ENCODE measurements around the gene SHCBP1. TPM values are rescaled to one million over a fixed set of nuclear protein-coding genes. Genes with fewer than 3 reads are reported as not detected.
"Not testable (repeated sequence)": the region's sequence is repeated elsewhere in the genome, so short reads cannot be mapped to it uniquely, and the experiment has no call there.

Gene SHCBP1
- total RNA-seq, 4 donors from 2014 or later, result 0.27 to 6.8 (median 0.79) TPM; not detected in 1

- no peak overlapping the region for H3K27ac ChIP-seq
- WGBS, 2 donors (ENCODE audit: low coverage in 1 of 2), result 81 to 87% methylated on average over 9 to 31 of the region's 32 CpGs
- no peaks in the 10 kb centered on the region for H3K9me3 ChIP-seq
- no peak overlapping the region for H3K4me3 ChIP-seq
- intact Hi-C loops (cut with DNase I; ENCODE audit: low total_unique reads) (no loop called here), in situ Hi-C loops (cut with MboI; ENCODE audit: low pct_ligation_motif_present in 1 of 4, low pct_unique_long_range_greater_than_20kb in 1 of 4, low sequenced_read_pairs in 3 of 4) (no loop called here)
- peaks cover 0 to 6% (median 0%) of the 10 kb centered on the region in 4 donors for H3K4me1 ChIP-seq
- DNase-seq, result no peak
- H3K36me3 ChIP-seq, result no peaks in the 10 kb centered on the region
- no peaks in the 10 kb centered on the region for H3K27me3 ChIP-seq
- TF ChIP-seq CTCF (IDR thresholded peaks at IDR 0.05) (no peak), EP300 (IDR thresholded peaks at IDR 0.05; ENCODE audit: low read depth) (no peak), POLR2AphosphoS5 (IDR thresholded peaks at IDR 0.05) (no peak), POLR2A (IDR thresholded peaks at IDR 0.05) (no peak)
Observed at GRCh38 chr16:46632778-46633733, 11.9 kb upstream of the SHCBP1 start.

GRCh38 chr16:46629331-46630219 is 8.4 kb upstream of the SHCBP1 start:
- DNase-seq, result no peak
- TF ChIP-seq POLR2AphosphoS5 (IDR thresholded peaks at IDR 0.05), result no peak
- peak in 1 of 5 experiments; percentile 10 for TF ChIP-seq CTCF (IDR thresholded peaks at IDR 0.05)
- no peak for TF ChIP-seq POLR2A (IDR thresholded peaks at IDR 0.05)
- no peak for TF ChIP-seq EP300 (IDR thresholded peaks at IDR 0.05; ENCODE audit: low read depth)
- Histone ChIP-seq H3K4me3 (no peak overlapping the region), H3K27ac (no peak overlapping the region), H3K27me3 (no peaks in the 10 kb centered on the region), H3K36me3 (no peaks in the 10 kb centered on the region), H3K9me3 (no peaks in the 10 kb centered on the region), H3K4me1 (peaks cover 0 to 6% (median 0%) of the 10 kb centered on the region in 4 donors)
- intact Hi-C loops (cut with DNase I; ENCODE audit: low total_unique reads) (no loop called here), in situ Hi-C loops (cut with MboI; ENCODE audit: low pct_ligation_motif_present in 1 of 4, low pct_unique_long_range_greater_than_20kb in 1 of 4, low sequenced_read_pairs in 3 of 4) (no loop called here)
- 34 to 57% methylated on average over 4 to 10 of the region's 10 CpGs for WGBS, 2 donors (ENCODE audit: low coverage in 1 of 2)

GRCh38 chr16:46627746-46628145 is 6.6 kb upstream of the SHCBP1 start:
- Histone ChIP-seq H3K9me3 (no peaks in the 10 kb centered on the region), H3K27me3 (no peaks in the 10 kb centered on the region), H3K4me1 (peaks cover 0 to 6% (median 0%) of the 10 kb centered on the region in 4 donors), H3K27ac (no peak overlapping the region), H3K36me3 (no peaks in the 10 kb centered on the region), H3K4me3 (no peak overlapping the region)
- WGBS, 2 donors (ENCODE audit: low coverage in 1 of 2), result 90% methylated on average over 5 of the region's 5 CpGs; no CpG with 5 or more reads in 1 of the 2 donors
- in situ Hi-C loops (cut with MboI; ENCODE audit: low pct_ligation_motif_present in 1 of 4, low pct_unique_long_range_greater_than_20kb in 1 of 4, low sequenced_read_pairs in 3 of 4) (no loop called here), intact Hi-C loops (cut with DNase I; ENCODE audit: low total_unique reads) (no loop called here)
- no peak for DNase-seq
- TF ChIP-seq EP300 (IDR thresholded peaks at IDR 0.05; ENCODE audit: low read depth) (no peak), CTCF (IDR thresholded peaks at IDR 0.05) (no peak)

GRCh38 chr16:46626681-46627080 is 5.5 kb upstream of the SHCBP1 start:
- H3K4me1 ChIP-seq; H3K27me3 ChIP-seq; H3K36me3 ChIP-seq; intact Hi-C loops (cut with DNase I; ENCODE audit: low total_unique reads); H3K27ac ChIP-seq; H3K9me3 ChIP-seq; in situ Hi-C loops (cut with MboI; ENCODE audit: low pct_ligation_motif_present in 1 of 4, low pct_unique_long_range_greater_than_20kb in 1 of 4, low sequenced_read_pairs in 3 of 4); H3K4me3 ChIP-seq; DNase-seq: not testable (repeated sequence)
- 98% methylated on average over 22 of the region's 22 CpGs; no CpG with 5 or more reads in 1 of the 2 donors for WGBS, 2 donors (ENCODE audit: low coverage in 1 of 2)

GRCh38 chr16:46624862-46625261 is 3.7 kb upstream of the SHCBP1 start:
- H3K27ac ChIP-seq; H3K4me3 ChIP-seq; DNase-seq; H3K27me3 ChIP-seq; intact Hi-C loops (cut with DNase I; ENCODE audit: low total_unique reads); H3K36me3 ChIP-seq; in situ Hi-C loops (cut with MboI; ENCODE audit: low pct_ligation_motif_present in 1 of 4, low pct_unique_long_range_greater_than_20kb in 1 of 4, low sequenced_read_pairs in 3 of 4); H3K9me3 ChIP-seq: not testable (repeated sequence)
- WGBS, 2 donors (ENCODE audit: low coverage in 1 of 2), result 87% methylated on average over 4 of the region's 6 CpGs; no CpG with 5 or more reads in 1 of the 2 donors
- H3K4me1 ChIP-seq, result peaks cover 0 to 17% (median 6%) of the 10 kb centered on the region in 4 donors

GRCh38 chr16:46623707-46624106 is 2.5 kb upstream of the SHCBP1 start:
- 75% methylated on average over 4 of the region's 6 CpGs; no CpG with 5 or more reads in 1 of the 2 donors for WGBS, 2 donors (ENCODE audit: low coverage in 1 of 2)
- intact Hi-C loops (cut with DNase I; ENCODE audit: low total_unique reads); H3K27ac ChIP-seq; H3K27me3 ChIP-seq; H3K4me3 ChIP-seq; H3K9me3 ChIP-seq; in situ Hi-C loops (cut with MboI; ENCODE audit: low pct_ligation_motif_present in 1 of 4, low pct_unique_long_range_greater_than_20kb in 1 of 4, low sequenced_read_pairs in 3 of 4); DNase-seq; H3K36me3 ChIP-seq: not testable (repeated sequence)
- peaks cover 0 to 12% (median 6%) of the 10 kb centered on the region in 4 donors for H3K4me1 ChIP-seq

- H3K27ac ChIP-seq; in situ Hi-C loops (cut with MboI; ENCODE audit: low pct_ligation_motif_present in 1 of 4, low pct_unique_long_range_greater_than_20kb in 1 of 4, low sequenced_read_pairs in 3 of 4); H3K4me3 ChIP-seq; DNase-seq; H3K27me3 ChIP-seq; H3K9me3 ChIP-seq; H3K36me3 ChIP-seq; intact Hi-C loops (cut with DNase I; ENCODE audit: low total_unique reads): not testable (repeated sequence)
- H3K4me1 ChIP-seq, result peaks cover 0 to 12% (median 6%) of the 10 kb centered on the region in 4 donors
- WGBS, 2 donors (ENCODE audit: low coverage in 1 of 2), result no CpG with 5 or more reads among the region's 8 CpGs
Observed at GRCh38 chr16:46623246-46623645, 2.1 kb upstream of the SHCBP1 start.
